Mammary epithelial cell (primary cell): ENCODE measurements around the gene NCKAP5.

Experiments
- EZH2 ChIP-seq: IDR thresholded peaks from 2 replicates; pipeline ENCODE4 v1.6.1; 2012; ENCODE audit warnings: low read length, inconsistent platforms, borderline replicate concordance
- TF ChIP-seq, protein P1 (sequence below), 2 donors: IDR thresholded peaks in 1 of 2; conservative IDR thresholded peaks in 1 of 2; 2 replicates each; pipeline ENCODE4 v1.5.1; 2011 to 2012; ENCODE audit warnings: inconsistent platforms in 2 of 2, low read length in 2 of 2, mild to moderate bottlenecking in 2 of 2, control low read depth in 1 of 2, low read depth in 1 of 2; ENCODE audit not compliant: insufficient read depth in 1 of 2; ENCODE audit errors: extremely low read depth in 1 of 2

GRCh38 chr2:132730611-132731010, 837.7 kb downstream of the NCKAP5 start:
- no peak for TF ChIP-seq EZH2
- TF ChIP-seq, protein P1, sequence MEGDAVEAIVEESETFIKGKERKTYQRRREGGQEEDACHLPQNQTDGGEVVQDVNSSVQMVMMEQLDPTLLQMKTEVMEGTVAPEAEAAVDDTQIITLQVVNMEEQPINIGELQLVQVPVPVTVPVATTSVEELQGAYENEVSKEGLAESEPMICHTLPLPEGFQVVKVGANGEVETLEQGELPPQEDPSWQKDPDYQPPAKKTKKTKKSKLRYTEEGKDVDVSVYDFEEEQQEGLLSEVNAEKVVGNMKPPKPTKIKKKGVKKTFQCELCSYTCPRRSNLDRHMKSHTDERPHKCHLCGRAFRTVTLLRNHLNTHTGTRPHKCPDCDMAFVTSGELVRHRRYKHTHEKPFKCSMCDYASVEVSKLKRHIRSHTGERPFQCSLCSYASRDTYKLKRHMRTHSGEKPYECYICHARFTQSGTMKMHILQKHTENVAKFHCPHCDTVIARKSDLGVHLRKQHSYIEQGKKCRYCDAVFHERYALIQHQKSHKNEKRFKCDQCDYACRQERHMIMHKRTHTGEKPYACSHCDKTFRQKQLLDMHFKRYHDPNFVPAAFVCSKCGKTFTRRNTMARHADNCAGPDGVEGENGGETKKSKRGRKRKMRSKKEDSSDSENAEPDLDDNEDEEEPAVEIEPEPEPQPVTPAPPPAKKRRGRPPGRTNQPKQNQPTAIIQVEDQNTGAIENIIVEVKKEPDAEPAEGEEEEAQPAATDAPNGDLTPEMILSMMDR (conservative IDR thresholded peaks at IDR 0.05 in 1 of 2, IDR thresholded peaks at IDR 0.05 in 1 of 2; ENCODE audit: extremely low read depth in 1 of 2, insufficient read depth in 1 of 2, low read depth in 1 of 2, low read length in 2 of 2) = no peak
